ENCODE data around the gene LHPP.

DNA sequence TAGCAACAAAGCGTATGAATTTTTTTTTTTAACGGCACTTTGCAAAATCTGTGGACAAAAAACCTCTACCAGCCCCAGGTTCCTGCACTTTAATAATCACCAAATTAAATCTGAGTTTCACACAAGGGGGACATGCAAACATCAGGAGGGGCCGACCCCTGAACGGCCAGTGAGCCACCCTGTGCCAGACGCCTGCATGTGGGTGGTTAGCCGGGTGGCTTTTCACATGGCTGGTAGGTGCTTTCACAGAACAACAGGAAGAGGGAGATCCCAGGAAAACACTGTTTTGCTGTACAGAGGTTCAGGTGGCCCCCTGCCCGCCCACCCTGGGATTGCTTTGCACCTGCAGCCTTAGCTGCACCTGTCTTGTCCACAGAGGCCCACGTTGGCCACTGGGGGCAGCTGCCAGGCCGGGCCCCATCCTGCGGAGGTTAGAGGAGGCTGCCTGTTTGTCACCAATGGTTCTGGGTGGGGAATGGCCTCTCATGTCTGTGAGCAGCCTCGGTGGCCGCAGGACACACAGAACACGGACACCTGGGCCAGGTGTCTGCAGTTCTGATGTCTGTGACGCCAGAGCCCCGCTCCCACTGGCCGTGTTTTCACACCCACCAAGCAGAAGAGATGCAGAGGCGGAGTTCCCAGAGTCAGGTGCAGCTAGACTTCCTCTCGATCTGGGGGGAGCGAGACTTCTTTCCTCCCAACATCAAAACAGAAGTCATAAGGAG is 174.8 kb downstream of the LHPP start:
- TF ChIP-seq, protein P1, sequence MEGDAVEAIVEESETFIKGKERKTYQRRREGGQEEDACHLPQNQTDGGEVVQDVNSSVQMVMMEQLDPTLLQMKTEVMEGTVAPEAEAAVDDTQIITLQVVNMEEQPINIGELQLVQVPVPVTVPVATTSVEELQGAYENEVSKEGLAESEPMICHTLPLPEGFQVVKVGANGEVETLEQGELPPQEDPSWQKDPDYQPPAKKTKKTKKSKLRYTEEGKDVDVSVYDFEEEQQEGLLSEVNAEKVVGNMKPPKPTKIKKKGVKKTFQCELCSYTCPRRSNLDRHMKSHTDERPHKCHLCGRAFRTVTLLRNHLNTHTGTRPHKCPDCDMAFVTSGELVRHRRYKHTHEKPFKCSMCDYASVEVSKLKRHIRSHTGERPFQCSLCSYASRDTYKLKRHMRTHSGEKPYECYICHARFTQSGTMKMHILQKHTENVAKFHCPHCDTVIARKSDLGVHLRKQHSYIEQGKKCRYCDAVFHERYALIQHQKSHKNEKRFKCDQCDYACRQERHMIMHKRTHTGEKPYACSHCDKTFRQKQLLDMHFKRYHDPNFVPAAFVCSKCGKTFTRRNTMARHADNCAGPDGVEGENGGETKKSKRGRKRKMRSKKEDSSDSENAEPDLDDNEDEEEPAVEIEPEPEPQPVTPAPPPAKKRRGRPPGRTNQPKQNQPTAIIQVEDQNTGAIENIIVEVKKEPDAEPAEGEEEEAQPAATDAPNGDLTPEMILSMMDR (conservative IDR thresholded peaks at IDR 0.05) = no peak
- no peak for TF ChIP-seq EZH2 (IDR thresholded peaks at IDR 0.05; ENCODE audit: low read depth)
